COR-L47 (cell line): ENCODE measurements around the gene EFEMP1.
A peak's percentile ranks its signal among the peaks of the same experiment; 100 is the strongest.

Experiments used
- DNase-seq: peaks from one replicate; lab custom pipeline; 2025; lab: John Stamatoyannopoulos, UW

The EFEMP1 gene, protein sequence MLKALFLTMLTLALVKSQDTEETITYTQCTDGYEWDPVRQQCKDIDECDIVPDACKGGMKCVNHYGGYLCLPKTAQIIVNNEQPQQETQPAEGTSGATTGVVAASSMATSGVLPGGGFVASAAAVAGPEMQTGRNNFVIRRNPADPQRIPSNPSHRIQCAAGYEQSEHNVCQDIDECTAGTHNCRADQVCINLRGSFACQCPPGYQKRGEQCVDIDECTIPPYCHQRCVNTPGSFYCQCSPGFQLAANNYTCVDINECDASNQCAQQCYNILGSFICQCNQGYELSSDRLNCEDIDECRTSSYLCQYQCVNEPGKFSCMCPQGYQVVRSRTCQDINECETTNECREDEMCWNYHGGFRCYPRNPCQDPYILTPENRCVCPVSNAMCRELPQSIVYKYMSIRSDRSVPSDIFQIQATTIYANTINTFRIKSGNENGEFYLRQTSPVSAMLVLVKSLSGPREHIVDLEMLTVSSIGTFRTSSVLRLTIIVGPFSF

DNA sequence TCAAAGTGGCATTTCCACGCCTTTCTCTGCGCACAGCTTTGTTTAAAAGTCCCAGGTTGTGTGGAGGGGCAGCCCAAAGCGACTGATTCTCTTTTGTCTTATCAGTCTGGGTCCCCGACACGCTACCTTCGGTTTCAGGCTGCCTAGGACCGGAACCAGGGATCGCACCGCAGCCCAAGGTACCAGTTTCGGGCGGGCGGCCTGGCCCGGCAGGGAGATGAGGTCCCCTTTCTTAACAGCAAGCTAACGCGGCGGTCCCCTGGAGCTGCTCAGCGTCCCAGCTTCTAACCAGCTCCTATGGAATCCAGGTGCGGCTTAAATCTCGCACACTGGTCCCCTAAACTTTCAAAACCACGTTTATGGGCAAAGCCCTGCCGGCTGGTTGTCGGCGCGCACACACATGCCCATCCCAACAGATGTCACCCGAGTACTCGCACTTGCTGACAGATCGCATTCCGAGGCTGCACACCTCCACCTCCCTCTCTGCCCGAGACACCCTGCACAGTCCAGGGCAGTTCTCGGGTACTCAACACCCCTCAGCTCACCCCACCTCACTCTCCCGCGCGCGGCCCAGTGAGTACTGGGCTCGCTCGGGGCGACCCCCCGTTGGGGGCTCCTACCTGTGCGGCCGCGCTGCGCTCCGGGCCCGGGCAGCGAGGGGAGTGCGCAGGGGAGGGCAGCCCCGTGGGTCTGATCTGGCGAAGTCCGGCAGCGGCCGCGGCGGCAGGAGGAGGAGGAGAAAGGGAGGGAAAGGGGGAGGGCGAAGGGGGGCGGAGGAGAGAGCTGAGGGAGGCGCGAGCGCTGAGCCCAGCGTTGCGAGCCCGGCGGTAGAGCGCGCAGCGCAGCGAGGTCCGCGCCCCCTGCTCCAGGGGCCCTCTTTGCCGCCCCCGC is at the start of gene EFEMP1:
TSS of gene EFEMP1 (minus strand) at position 692 of the 891 bp plus-strand sequence. CDS start 1,342 bp downstream, outside the sequence.
- DNase-seq, result peak; percentile 23

DNA sequence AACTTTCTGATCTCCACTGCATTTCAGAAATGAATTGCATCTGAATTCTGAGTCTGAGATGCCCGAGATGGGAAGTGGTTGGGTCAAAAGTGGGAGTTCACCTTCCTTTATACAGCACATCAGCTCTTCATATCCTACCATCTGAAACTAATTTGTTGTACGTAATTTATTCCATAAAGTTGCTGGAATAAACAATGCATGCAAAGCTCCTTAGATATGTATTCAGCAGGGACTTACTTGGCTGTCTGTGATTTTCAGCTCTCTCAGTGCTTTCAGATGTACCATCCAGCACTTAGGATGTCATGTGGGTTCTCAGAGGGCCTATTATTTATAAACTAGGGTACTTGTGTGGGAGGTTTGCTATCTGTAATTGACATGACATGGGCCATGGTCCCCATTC is 46.9 kb upstream of the EFEMP1 start:
- DNase-seq, result no peak

DNA sequence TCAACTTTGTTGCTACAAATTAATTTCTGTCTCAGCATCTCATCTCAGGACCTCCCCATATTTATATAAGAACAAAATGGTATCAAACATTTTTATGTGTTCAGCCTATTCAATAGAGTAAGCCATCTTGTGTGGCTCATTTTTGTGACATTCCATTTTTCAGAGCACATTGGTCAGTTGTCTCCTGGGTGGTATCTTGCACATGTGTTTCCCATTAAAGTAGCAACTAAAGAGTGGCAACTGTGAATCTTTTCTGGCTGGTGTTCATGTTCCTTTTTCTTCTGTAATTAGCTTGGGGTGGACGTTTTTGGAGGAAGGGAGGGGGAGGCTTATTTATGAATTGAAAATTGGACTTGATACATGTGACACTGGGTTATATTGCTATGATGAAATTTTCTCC is 45.4 kb upstream of the EFEMP1 start:
- DNase-seq, result no peak

DNA sequence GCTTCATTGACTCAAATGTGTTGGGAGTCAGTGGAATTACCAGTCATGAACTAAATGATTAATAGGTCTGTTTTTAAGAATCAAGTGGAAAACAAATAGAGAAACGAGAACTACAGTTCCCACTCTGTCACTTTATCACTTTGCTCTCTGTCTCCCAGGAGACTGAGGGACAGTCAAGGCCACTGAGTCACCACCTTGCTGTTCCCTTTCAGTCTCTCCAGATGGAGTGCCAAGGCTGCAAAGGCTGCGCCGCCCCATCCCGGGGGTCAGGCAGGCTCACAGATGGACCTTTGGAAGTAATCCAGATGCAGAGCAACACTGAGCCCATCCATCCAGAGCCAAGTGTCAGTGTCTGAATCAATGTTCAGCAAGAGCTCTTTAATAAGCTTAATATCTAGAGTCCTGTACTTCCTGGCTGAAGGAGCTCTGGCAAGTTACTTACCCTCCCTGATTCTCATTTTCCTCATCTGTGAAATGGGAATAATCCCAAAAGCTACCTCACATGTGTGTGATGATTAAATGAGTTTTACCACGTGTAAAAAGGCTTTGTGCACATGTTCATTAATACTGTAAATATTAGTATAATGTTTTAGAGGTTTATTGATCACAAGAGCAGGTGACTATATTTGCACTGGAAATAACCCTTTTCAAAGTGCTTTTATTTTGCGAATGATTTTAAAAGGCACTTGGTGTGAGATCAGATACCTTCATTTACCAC is 43.0 kb upstream of the EFEMP1 start:
- DNase-seq, result no peak

DNA sequence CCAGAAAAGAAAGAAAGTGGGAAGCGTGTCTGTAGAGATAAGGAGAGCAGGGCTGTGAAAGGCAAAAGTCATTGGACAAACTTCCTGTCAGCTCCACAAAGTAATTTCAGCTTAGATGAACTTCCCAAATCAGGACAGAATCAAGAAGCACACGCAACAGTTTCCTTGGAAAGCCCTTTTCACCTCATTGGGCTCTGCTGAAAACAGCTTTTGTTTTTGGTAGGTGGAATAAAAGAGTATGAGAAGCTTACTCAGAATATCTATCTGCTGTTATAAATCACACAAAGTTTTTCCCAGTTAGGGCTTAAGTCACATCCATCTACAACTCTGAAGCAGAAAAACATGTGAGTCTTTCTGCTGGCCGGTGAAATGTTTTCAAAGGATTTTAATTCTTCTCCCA is 42.4 kb upstream of the EFEMP1 start:
- DNase-seq, result no peak

DNA sequence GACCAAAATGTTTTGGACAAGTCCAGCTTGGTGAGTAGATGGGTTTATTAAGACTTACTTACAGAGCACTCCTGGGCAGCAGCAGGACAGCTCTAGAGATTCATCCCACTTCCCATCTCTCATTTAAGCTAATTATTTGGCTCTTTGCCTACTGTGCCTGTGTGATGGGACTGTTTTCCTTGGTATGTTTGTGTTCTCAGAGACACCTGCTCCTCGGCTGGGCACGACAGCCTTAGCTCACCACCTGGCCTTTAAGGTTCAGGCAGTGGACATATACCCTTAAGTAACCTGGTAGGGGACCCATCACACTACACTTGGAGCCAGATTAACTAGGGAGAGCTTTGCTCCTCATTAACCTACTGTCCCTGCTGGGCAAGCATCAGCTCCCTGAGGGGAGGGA is 41.7 kb upstream of the EFEMP1 start:
- peak; percentile 39 for DNase-seq

DNA sequence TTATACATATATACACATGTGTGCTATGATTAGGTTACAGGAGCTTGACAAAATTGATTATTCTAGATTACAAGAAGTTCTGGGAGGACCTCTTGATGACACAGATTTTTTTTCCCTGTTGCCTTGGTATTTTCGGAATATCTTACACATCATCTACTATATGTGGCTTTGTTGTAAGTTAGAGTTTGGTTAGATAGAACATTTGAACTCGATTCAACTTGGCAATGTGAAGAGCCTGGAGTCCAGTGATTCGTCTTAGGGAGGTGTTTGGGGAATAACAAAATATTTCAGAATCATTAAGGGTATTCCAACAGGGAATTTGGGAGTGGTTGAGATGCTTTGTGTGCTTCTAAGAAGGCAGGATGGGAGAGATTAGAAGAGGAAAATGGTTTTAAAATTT is 39.3 kb upstream of the EFEMP1 start:
- DNase-seq, result no peak

DNA sequence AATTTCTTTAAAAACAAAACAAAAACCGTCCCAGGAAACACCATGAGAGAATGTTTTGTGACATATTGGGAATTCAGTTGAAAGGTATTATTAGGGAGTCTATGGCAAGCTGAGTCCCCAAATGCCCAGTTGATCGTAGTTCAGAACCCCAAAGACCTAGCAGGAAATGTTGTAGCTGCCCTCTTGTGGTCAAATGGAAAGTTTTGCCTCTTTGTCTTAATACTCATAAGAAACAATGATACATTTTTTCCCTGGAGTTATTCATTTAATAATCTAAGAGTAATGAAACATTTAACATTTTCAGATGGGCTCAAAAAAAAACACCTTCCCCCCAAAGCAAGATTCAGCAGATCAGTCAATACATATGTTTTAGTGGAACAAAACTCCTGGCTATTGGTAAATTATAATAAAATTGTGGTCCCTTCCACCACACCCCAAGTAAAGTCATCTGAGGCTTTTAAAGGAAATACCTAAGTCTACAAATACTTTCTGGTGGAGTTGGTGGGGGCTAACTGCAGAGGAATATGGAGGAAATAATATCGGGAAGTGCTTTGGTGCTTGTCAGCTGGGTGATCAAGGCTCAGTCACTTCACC is 37.8 kb upstream of the EFEMP1 start:
- peak; percentile 16 for DNase-seq

DNA sequence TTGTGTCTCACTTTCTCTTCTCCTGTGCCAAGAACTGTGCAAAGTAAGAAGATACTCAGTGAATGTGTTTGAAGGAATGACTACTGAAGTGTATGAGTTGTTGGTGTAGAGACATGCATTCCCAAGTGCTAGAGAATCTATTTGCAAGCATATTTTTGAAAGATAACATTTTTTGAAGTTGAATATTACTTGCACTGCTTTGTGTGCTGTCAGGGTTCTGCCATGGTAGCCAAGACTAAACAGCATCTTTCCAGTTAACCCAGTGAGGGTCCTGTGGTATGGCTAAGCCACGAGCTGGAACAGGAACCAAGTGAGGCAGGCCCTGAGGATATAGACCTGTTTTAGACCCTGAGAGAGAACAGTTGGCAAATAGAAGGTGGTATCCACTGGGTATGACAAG is 35.2 kb upstream of the EFEMP1 start:
- no peak for DNase-seq

DNA sequence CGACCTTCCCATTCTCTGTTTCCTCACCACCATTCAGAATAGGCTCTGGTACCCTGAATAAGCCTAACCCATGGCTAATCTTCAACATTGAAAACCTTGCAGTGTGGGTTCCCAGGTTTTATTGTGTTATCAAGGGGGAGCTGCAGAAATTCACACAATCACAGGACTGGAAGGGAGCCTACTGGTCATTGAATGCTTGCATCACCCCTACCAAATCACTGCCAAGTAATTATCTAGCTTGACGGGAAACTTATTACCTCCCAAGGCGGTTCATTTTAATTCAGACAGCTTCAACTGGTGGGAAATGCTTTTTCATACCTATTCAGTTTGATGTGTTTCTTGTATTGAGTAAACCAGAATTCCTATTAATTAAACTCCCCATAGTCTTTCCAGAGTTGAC is 33.6 kb upstream of the EFEMP1 start:
- DNase-seq, result no peak

DNA sequence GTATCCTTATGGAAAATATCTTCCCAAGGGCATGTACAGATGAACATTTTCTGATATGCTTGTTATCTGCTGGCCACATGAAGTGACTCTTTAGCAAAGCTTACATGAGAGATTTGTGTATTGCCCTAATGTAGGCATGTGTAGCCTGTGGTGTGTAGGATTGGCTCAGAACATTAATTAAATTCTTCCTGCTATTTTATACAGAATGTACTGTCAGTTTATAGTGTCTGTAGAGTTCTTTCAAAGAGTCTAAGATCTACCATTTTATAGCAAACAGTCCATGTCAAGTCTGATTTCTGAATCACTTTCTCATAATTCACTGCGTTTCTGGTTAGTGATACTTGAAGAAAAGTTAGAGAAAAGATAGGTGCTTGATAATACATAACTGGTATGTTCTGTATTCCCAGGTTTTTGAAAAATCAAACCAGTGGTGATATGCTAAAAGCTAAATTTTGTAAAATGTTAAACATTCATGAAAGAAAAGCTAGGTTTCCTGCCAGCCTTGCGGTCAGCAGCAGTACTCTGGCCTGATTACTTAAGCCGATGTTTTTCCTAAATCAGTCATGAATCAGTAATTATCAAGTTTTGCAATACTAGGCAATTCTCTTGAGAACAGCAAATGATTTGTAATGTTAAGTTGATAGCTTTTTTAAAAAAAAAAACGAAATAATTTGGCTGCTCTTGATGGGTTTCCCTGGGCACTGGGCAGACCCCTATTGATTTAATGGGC is 30.9 kb upstream of the EFEMP1 start:
- no peak for DNase-seq

DNA sequence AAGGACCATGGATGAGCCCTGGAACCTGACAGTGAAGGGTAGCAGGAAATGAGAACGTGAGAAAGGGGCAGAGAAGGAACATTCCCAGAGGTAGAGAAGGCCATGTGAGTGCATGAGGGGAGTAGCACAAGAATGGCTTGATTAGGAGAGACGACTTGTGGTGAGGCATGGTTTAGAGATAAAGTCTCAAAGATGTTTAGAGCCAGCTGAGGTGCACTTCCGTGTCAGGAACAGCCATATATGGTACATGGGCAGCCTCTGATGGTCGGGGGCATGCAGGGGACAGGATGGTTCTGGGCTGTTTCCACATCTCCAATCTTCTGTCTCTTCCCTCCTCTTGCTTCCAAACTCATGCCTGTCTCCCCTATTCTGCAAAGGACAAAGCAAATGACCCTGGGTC is 28.8 kb upstream of the EFEMP1 start:
- no peak for DNase-seq

DNA sequence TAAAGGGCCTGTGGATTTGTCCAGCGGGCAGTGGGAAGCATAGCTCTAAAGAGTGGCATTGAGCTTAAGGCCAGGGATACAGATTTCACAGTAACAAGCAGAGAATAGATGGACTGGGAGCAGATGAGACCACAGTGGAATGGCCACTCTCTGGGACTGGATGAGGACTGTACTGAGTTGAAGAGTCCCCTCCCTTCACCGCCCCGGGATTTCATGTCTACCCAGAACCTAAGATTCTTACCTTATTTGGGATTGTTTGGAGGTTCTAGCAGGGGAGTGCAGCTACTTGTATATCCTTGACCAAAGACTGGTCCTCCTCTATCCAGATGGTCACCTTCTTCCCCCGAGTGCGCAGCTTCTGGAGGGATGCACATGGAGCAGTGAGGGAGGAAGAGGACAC is 28.0 kb upstream of the EFEMP1 start:
- DNase-seq, result no peak

DNA sequence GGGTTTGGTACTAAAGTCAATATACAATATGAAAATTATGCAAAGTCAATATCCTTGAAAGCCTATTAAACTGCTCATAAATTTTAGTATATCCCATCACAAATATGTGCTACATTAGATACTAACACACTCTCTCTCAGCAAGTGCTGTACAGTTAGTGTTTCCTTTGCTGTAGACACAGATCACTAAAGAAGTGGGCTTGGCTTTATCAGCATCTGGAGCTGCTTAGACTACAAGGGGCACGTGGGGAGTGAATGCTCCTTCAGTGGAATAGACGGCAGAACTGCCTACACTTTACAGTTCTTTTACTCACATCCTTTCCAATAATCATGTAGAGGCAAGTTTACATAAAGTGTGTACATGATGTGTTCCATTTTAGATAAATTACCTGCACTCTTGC is 26.0 kb upstream of the EFEMP1 start:
- no peak for DNase-seq

DNA sequence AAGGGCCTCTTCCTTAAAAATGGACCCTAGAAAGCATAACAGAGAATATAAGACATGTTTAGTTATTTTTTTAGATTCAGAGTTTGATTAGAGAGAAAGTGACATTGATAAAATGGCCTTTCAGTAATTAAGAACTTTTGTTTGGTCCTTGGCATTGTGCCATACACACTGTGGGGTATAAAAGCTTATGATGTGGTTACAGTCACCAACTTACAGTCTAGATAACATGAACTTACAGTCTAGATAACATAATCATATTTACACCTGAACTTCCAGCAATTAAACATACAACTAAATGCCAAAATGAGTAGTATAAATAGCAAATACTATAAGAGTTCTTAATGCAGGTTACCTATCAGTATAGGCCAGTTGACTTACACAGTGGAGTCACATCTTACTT is 25.6 kb upstream of the EFEMP1 start:
- peak; percentile 57 for DNase-seq

DNA sequence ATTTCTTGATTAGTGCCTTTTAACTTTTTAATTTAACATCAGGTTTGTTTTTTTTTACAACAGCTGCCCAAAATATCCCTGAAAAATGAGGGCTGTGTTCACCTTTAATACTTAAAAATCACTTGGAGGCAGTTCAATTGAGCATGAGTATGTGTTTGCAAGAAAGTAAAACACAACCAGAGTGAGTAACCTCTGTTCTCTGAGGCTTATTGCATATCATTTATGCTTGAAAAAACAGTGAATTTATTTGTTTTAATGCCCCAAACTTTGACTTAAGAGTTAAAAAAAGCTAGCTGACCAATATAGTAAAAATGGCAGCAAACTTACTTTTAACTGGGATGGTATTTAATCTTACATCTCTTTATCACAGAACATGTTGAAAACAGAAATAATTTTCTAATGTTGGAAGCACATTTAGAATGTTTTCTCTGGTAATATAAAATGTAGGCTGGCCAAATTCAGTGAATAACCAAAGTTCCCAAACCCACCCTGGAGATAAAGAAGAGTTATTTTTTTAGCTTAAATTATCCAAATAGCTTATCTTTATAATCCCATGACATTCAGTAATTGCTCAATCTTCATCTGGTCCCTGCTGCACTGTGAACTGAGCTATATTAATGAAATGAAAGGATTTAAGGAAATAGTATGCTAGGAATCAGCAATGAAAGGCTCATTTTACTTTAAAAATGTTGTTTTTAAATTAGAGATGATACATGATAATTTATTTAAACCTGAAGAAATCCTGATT is 24.8 kb upstream of the EFEMP1 start:
- DNase-seq, result no peak

DNA sequence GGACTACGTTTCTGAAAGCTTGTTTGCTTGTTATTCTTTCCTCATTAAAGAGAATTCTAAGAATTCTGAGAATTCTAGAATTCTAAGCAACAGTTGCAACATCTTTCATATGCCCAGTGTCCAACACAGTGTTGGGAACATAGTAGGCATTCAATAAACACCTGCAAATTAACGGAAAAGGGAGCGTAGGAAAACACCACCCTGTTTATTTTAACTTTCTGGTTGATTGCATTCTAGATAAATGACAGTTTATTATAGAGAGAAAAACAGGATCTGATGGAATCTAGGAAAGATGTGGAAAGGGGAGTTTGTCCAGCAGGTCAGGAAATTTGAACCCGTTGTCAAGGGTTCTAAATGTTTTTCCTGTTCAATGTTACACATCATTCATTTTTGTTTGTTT is 24.2 kb upstream of the EFEMP1 start:
- DNase-seq, result no peak

DNA sequence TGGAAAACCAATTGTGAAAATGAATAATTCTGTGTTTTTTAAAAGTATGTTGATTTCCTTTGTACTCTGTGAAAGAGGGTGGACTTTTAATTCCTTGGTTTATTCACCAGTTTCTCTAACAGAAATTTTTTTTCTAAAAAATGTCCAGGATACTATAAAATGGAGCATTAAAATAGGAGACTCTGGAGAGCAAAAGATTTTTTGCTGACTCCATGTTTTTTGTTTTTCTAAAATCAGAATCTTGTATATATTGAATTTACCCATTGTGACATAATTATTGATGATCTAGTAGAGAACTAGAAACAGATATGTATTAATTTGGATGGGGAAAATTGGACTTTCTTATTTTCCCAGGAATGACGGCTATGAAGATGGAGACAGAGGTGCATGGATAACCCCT is 23.2 kb upstream of the EFEMP1 start:
- DNase-seq, result no peak

DNA sequence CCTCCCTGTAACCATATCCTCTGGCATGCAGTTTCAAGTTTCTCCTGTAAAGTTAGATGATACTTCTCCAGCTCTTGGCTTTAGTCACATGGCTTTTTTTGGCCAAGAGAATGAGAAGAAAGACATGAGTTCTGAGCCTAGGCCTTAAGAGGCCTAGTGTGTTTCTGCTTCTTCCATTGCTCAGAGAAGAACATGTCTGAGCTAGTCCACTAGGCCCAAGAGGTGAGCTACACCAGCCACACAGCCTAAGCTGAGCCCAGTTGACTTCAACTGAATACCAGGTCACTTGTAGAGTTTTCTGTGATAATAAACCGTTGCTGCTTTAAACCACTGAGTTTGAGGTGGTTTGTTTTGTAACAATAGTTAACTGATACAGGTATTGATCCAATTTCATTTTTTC is 19.9 kb upstream of the EFEMP1 start:
- no peak for DNase-seq

DNA sequence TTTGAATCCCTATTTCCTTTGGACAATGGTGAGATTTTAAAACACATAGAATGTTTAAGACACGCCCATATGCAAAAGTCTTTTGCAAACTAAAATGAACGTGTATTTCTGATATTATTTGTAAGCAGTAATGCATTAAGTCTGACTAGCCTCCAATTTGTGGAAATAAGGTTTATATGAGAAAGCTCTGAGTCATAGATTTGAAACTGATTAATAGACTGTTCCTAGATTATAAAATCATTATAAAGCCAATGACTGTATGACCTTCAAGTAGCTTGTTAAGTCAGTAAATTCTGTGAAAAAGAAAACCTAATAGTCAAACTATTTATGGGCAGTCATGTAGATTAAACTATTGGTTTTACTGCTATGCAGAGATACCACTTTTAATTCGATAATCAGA is 12.8 kb upstream of the EFEMP1 start:
- no peak for DNase-seq

DNA sequence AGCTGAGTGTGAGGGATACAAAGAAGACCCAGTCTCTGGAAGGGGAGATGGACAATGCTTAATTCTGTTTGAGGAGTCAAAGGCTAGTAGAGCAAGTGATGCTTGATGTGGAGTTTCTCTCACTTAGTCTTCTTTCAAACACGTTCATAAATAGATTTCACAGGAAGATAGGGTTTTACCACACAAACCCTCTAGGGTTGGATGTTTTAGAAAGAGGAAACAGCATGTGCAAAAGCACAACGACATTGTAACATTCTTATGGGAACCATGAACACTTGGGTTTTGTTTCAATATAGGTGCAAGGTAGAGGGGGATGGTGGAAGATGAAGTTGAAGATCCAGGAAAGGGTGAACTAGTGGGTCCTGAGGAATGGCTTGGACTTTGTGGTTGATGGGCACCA is 10.8 kb upstream of the EFEMP1 start:
- DNase-seq, result no peak
